Measurements from ENCODE around the gene ZC3H6.
A peak's percentile ranks its signal among the peaks of the same experiment; 100 is the strongest.

DNA sequence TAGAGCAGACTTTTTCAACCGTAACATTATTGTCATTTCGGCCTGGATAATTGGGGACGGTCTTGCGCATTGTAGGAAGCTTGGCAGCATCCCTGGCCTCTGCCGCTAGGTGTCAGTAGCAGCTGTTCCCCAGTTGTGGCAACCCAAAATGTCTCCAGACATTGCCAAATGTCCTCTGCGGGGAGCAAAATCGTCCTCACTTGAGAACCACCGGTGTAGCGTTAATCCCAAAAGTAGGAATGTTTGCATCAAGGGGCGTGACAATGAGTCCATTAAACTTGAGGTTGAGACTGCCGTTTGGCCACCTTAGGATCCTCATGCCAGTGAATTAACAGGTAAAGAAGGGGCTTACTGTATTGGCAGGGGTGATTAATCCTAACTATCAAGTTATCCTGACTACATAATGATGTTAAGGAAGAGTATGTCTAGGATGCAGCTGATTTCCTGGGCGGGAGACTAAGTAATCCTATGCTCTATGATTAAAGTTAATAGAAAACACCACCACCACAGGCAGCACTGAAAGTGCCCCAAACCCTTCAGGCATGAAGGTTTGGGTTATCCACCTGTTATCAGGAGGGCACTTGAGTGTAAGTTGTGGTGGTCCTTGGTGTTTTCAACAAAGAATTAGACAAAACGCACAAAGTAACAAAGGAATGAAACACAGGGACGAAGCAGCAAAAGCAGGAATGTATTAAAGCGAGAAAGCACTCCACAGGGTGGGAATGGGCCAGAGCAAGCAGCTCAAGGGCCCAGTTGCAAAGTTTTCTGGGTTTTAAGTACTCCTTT, 15.7 kb upstream of the ZC3H6 start:
- TF ChIP-seq, protein P1, sequence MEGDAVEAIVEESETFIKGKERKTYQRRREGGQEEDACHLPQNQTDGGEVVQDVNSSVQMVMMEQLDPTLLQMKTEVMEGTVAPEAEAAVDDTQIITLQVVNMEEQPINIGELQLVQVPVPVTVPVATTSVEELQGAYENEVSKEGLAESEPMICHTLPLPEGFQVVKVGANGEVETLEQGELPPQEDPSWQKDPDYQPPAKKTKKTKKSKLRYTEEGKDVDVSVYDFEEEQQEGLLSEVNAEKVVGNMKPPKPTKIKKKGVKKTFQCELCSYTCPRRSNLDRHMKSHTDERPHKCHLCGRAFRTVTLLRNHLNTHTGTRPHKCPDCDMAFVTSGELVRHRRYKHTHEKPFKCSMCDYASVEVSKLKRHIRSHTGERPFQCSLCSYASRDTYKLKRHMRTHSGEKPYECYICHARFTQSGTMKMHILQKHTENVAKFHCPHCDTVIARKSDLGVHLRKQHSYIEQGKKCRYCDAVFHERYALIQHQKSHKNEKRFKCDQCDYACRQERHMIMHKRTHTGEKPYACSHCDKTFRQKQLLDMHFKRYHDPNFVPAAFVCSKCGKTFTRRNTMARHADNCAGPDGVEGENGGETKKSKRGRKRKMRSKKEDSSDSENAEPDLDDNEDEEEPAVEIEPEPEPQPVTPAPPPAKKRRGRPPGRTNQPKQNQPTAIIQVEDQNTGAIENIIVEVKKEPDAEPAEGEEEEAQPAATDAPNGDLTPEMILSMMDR (IDR thresholded peaks at IDR 0.05; ENCODE audit: insufficient read depth, low read length, poor library complexity, severe bottlenecking), result peak; percentile 98
- TF ChIP-seq EZH2phosphoT487 (conservative IDR thresholded peaks at IDR 0.05; ENCODE audit: low read length), result no peak
